A549 (cell line): ENCODE results near the gene PLEKHA1. TPM values are rescaled to one million over a fixed set of nuclear protein-coding genes. Genes with fewer than 3 reads are reported as not detected.

Source experiments
- ATAC-seq, 2 experiments: fragments of 200-7000 bp in 1 of 2; fragments of >200 bp in 1 of 2; cut with Nextera tagmentation in 1 of 2; cut with Tn5 transposase in 1 of 2; 3 replicates each; pipeline versions ENCODE4 v1.8.0 to v1.9.1; 2018 to 2020; ENCODE audit warnings: mild to moderate bottlenecking in 1 of 2, moderate library complexity in 1 of 2
- CTCF ChIA-PET: fragments of 300-600 bp; sonication (Branson Sonifier 250); formaldehyde crosslinking; extraction: SDS; loops from one replicate; lab custom pipeline; 2021; ENCODE audit warnings: antibody characterized with exemption, inconsistent platforms; lab: Yijun Ruan, JAX
- POLR2A ChIA-PET: fragments of 350-600 bp; formaldehyde crosslinking; extraction: SDS; loops from one replicate; lab custom pipeline; 2021; ENCODE audit warnings: antibody characterized with exemption, inconsistent platforms; lab: Yijun Ruan, JAX
- DNase-seq, 2 experiments: peaks; one replicate each; pipeline versions ENCODE4 v3.0.0 to v3.0.0-alpha.2; 2011 to 2016; ENCODE audit warnings: low read depth in 1 of 2, low spot score in 1 of 2
- FAIRE-seq: peaks from 2 replicates; lab custom pipeline; 2011; peaks lifted over from hg19 to GRCh38; lab: Jason Lieb, UNC
- H3K27ac ChIP-seq, 2 experiments: fragments of >200 bp; sonication (Bioruptor Twin); formaldehyde crosslinking; 3 replicates each; pipeline ENCODE4 v1.5.1; 2016 to 2017
- H3K4me1 ChIP-seq: fragments of >200 bp; sonication (Bioruptor Twin); formaldehyde crosslinking; 3 replicates; pipeline ENCODE4 v1.6.1; 2016
- H3K4me2 ChIP-seq: fragments of >200 bp; sonication (Bioruptor Twin); formaldehyde crosslinking; 3 replicates; pipeline ENCODE4 v1.6.1; 2016
- H3K4me3 ChIP-seq: fragments of >200 bp; sonication (Bioruptor Twin); formaldehyde crosslinking; 3 replicates; pipeline ENCODE4 v1.5.1; 2016
- H3K9me3 ChIP-seq: fragments of >200 bp; sonication (Bioruptor Twin); formaldehyde crosslinking; 3 replicates; pipeline ENCODE4 v1.6.1; 2016
- BHLHE40 ChIP-seq: IDR thresholded peaks from 2 replicates; pipeline ENCODE4 v1.6.1; 2012; ENCODE audit warnings: low read depth, low read length, inconsistent platforms
- ELK1 ChIP-seq: fragments of 150-350 bp; IDR thresholded peaks from 2 replicates; pipeline ENCODE4 v1.6.1; 2014; ENCODE audit warnings: low read depth, mild to moderate bottlenecking, low read length
- FOXS1 ChIP-seq: fragments of 250-450 bp; sonication (Bioruptor Pico); IDR thresholded peaks from 2 replicates; pipeline ENCODE4 v1.5.0; 2020; ENCODE audit warnings: mild to moderate bottlenecking, moderate library complexity
- HEYL ChIP-seq: fragments of 250-450 bp; sonication (Bioruptor Pico); IDR thresholded peaks from 2 replicates; pipeline ENCODE4 v1.8.0; 2021; ENCODE audit warnings: mild to moderate bottlenecking, moderate library complexity
- HMGXB4 ChIP-seq: fragments of 250-450 bp; sonication (Bioruptor Pico); IDR thresholded peaks from 2 replicates; pipeline ENCODE4 v1.5.0; 2021; ENCODE audit warnings: mild to moderate bottlenecking, moderate library complexity, borderline replicate concordance
- HOXB13 ChIP-seq: fragments of 250-450 bp; sonication (Bioruptor Pico); IDR thresholded peaks from 2 replicates; pipeline ENCODE4 v1.5.0; 2020; ENCODE audit warnings: low read depth, mild to moderate bottlenecking, moderate library complexity
- HOXB5 ChIP-seq: fragments of 250-450 bp; sonication (Bioruptor Pico); IDR thresholded peaks from 2 replicates; pipeline ENCODE4 v1.5.0; 2020; ENCODE audit warnings: mild to moderate bottlenecking, moderate library complexity
- JUN ChIP-seq, 2 experiments: fragments of >200 bp; sonication (Bioruptor Twin); formaldehyde crosslinking; IDR thresholded peaks; 2 replicates in 1 of 2; 3 replicates in 1 of 2; pipeline ENCODE4 v1.6.1; 2016 to 2017
- KDM5A ChIP-seq: fragments of 200-600 bp; sonication (generic); IDR thresholded peaks from 2 replicates; pipeline ENCODE4 v1.6.1; 2016; ENCODE audit warnings: antibody characterized with exemption, mild to moderate bottlenecking
- MAZ ChIP-seq: fragments of 150-350 bp; IDR thresholded peaks from 2 replicates; pipeline ENCODE4 v1.6.1; 2014; ENCODE audit warnings: antibody characterized with exemption, low read depth, low read length, borderline replicate concordance
- PHF8 ChIP-seq: fragments of 200-600 bp; sonication (generic); IDR thresholded peaks from 2 replicates; pipeline ENCODE4 v1.6.1; 2016; ENCODE audit warnings: low read depth, mild to moderate bottlenecking, antibody characterized with exemption, moderate library complexity, borderline replicate concordance
- RAD21 ChIP-seq, 2 experiments: fragments of >200 bp in 1 of 2; sonication (Bioruptor Twin) in 1 of 2; formaldehyde crosslinking in 1 of 2; IDR thresholded peaks in 1 of 2; conservative IDR thresholded peaks in 1 of 2; 2 replicates in 1 of 2; 3 replicates in 1 of 2; pipeline ENCODE4 v1.6.1; 2012 to 2018; ENCODE audit warnings: inconsistent platforms in 1 of 2
- REST ChIP-seq: fragments of 200-600 bp; sonication (generic); IDR thresholded peaks from 2 replicates; pipeline ENCODE4 v1.6.1; 2016; ENCODE audit warnings: antibody characterized with exemption, mild to moderate bottlenecking, moderate library complexity
- RNF2 ChIP-seq: fragments of 200-600 bp; sonication (generic); IDR thresholded peaks from 2 replicates; pipeline ENCODE4 v1.6.1; 2016; ENCODE audit warnings: low read depth, mild to moderate bottlenecking, antibody characterized with exemption, moderate library complexity, borderline replicate concordance
- SMC3 ChIP-seq: fragments of >200 bp; sonication (Bioruptor Twin); formaldehyde crosslinking; IDR thresholded peaks from 3 replicates; pipeline ENCODE4 v1.6.1; 2018; ENCODE audit warnings: inconsistent platforms
- TFCP2L1 ChIP-seq: fragments of 250-450 bp; sonication (Bioruptor Pico); IDR thresholded peaks from 2 replicates; pipeline ENCODE4 v1.5.0; 2021; ENCODE audit warnings: mild to moderate bottlenecking
- ZC3H11A ChIP-seq: fragments of 450-650 bp; IDR thresholded peaks from 2 replicates; pipeline ENCODE4 v1.6.1; 2014; ENCODE audit warnings: antibody characterized with exemption, mild to moderate bottlenecking
- WGBS: methylation state at CpG from one replicate; pipeline ENCODE4 v1.1.6; 2017; ENCODE audit errors: missing lambda C conversion rate; 5-methylcytosine and 5-hydroxymethylcytosine counted together
- polyA plus RNA-seq, 4 experiments: library from polyadenylated mRNA; depleted of rRNA in 3 of 4; stranded (reverse); fragments of >200 nt; fragmentation: RNase III in 1 of 4; extraction: RNeasy Plus Mini Kit Qiagen cat#74134 plus additional on column Dnase treatment in 1 of 4; gene quantifications; 2 replicates in 3 of 4; 3 replicates in 1 of 4; pipeline ENCODE4 v1.2.3, GENCODE V29; 2011 to 2017
- TF ChIP-seq, protein P1 (sequence below): fragments of 450-650 bp; IDR thresholded peaks from 2 replicates; pipeline ENCODE4 v1.6.1; 2014; ENCODE audit warnings: antibody characterized with exemption

PLEKHA1 gene
- polyA plus RNA-seq, 2 of the 4 experiments (the other 2 are of a cell fraction) = 26.7 to 62.4 TPM

DNA sequence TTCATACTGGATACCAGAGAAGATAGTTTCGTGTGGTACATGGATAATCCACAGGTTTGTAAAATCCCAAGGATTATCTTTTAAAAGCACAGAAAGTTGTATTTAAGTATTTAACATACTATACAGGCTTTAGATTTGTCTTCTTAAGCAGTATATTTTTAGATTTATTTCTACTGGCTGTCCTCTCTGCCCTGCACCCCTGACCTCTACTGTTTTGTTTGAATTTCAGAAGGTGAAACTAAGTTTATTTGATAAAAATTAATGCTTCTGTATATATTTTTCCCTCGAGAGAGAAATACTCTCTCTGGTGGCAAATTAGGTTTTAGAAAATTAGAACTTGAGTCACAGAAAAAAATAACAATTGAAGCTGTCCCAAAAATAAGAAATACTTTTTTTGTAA, 18.8 kb downstream of the PLEKHA1 start:
- peaks cover 4% of the 10 kb centered on the region; the same call in 2 of the 3 replicates for H3K4me1 ChIP-seq
- no peak overlapping the region for H3K4me3 ChIP-seq
- TF ChIP-seq PHF8 (no peak), JUN (IDR thresholded peaks at IDR 0.05) (no peak), HOXB13 (CRISPR knock-in tag) (no peak), RAD21 (conservative IDR thresholded peaks at IDR 0.05 in 1 of 2, IDR thresholded peaks at IDR 0.05 in 1 of 2) (no peak), HOXB5 (CRISPR knock-in tag) (no peak), SMC3 (no peak), RNF2 (no peak), MAZ (no peak)
- TF ChIP-seq, protein P1, sequence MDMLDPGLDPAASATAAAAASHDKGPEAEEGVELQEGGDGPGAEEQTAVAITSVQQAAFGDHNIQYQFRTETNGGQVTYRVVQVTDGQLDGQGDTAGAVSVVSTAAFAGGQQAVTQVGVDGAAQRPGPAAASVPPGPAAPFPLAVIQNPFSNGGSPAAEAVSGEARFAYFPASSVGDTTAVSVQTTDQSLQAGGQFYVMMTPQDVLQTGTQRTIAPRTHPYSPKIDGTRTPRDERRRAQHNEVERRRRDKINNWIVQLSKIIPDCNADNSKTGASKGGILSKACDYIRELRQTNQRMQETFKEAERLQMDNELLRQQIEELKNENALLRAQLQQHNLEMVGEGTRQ = no peak
- 64% methylated on average over 2 of the region's 2 CpGs for WGBS
- H3K27ac ChIP-seq = no peak overlapping the region
- ATAC-seq = no peak
- no peak overlapping the region for H3K4me2 ChIP-seq
- DNase-seq = no peak
- no peaks in the 10 kb centered on the region for H3K9me3 ChIP-seq
- FAIRE-seq = no peak
- ChIA-PET CTCF (interaction anchor here (1.1 to 3.5 kb wide), 2 partner anchors 40 to 95 kb away, joined by 3 to 14 read pairs; no protein-coding TSS in a partner anchor), POLR2A (no interaction called here)

DNA sequence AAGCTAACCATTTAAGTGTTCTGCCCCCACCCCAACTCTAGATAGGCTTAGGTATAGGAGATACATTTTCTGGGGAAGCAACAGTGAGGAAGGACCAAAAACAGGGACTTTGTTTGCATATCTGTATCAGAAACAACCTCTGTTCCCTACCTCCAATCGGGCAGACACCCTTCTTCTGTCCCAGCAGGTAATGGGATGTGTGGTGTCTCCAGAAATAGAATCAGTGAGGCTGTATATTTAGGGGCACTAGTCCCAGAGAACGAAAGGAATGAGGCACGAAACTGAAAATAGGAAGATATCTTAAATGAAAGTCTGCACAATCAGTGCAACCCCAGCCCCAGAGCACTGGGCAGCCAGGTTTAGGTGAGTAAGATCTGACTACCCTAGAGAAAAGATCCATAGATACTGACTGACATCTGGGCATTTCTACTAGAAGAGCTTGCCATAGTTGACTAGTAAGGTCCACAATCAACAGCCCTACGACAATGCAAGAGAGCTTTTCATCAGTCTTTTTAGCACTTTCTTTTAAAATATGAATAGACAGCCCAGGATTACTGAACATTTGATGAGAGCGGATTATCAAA, 28.1 kb downstream of the PLEKHA1 start:
- ATAC-seq (no peak), DNase-seq (no peak), FAIRE-seq (no peak)
- no peaks in the 10 kb centered on the region for H3K9me3 ChIP-seq
- H3K4me1 ChIP-seq = no peaks in the 10 kb centered on the region
- no peak overlapping the region for H3K4me3 ChIP-seq
- TF ChIP-seq HEYL (CRISPR knock-in tag) (no peak), HMGXB4 (CRISPR knock-in tag) (no peak), ELK1 (no peak), REST (no peak), TFCP2L1 (CRISPR knock-in tag) (no peak), ZC3H11A (no peak), BHLHE40 (no peak), FOXS1 (CRISPR knock-in tag) (no peak), KDM5A (no peak)
- TF ChIP-seq, protein P1 = no peak
- POLR2A ChIA-PET = no interaction called here
- H3K27ac ChIP-seq = no peak overlapping the region
- CTCF ChIA-PET = interaction anchor here (0.9 to 1.4 kb wide), 2 partner anchors 27 to 104 kb away, joined by 3 read pairs; no protein-coding TSS in a partner anchor
- WGBS = 91% methylated on average over 5 of the region's 5 CpGs
- H3K4me2 ChIP-seq = no peak overlapping the region
